ENCODE results near the gene CCDC107.
"Not testable (repeated sequence)": the region's sequence is repeated elsewhere in the genome, so short reads cannot be mapped to it uniquely, and the experiment has no call there.

CCDC107 gene

DNA sequence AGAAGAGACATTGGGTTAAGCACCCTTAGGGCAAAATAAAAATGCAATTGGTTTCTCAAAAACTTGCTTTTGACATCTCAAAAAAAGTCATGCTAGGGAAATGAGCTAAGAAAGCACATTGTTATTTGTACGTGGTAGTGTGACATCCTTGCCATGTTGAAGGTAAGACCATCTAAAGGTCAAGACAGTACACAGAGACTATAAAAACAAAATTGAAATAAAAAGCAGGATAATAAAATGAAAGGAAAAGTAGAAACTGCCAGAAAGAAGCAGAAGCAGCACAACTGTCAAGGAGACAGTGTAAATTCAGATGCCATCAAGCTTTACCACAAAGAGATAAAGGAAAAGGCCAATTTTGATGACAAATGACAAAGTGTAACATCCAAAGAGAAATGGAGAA is 18.9 kb upstream of the CCDC107 start:
- not testable (repeated sequence) for DNase-seq

DNA sequence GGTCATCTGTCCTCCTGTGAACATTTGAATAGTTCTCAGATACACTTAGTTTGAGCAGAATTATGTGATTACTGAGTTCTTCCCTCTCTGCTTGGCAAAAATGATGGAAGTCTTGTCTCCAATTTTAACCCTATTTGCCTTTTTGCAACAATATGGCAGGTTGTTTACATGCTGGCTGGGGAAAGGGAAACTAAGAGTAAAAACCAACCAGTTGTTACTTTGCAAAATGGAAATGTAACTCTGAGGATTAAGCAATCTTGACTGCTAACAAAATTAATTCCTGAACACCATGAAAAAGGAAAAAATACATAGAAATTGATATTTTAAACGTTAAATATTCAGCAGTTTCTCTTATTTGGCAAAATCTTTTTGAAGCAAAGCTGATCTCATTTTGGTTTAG is 18.5 kb upstream of the CCDC107 start:
- DNase-seq = no peak

DNA sequence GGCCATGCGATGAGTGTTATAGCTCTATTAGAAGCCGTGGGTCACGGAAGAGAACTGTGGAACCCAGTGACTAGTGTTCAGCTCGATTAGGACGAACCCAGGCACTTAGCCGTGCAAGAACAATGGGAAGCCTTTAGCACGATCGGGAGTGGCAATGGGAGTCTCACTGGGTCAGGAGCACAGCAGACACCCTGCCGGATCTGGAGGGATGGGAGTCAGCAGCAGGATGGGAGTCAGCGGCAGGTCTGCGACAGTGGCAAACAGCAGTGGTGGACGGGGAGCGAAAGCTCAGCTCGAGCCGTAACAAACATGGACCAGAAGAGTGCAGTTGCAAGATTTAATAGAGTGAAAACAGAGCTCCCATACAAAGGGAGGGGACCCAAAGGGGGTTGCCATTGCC is 17.7 kb upstream of the CCDC107 start:
- DNase-seq = not testable (repeated sequence)

DNA sequence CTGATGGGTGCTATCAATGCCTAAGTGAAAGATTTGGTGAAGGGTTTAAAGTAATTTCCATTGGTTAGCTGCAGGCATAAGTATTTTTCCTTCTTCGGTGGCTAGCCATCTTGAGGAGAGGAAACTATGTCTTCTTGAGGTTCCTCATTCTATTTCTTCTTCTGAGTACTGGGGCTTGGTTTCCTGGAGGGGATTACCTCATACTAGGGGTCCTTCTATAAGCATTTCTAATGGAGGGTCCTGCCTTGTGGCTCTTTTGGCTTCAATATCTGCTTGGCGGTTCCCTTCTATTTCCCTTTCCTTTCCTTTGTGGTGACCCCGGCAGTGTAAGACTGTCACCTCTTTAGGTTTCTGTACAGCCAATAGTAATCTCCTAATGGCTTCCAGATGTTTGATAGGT is 16.6 kb upstream of the CCDC107 start:
- not testable (repeated sequence) for DNase-seq

DNA sequence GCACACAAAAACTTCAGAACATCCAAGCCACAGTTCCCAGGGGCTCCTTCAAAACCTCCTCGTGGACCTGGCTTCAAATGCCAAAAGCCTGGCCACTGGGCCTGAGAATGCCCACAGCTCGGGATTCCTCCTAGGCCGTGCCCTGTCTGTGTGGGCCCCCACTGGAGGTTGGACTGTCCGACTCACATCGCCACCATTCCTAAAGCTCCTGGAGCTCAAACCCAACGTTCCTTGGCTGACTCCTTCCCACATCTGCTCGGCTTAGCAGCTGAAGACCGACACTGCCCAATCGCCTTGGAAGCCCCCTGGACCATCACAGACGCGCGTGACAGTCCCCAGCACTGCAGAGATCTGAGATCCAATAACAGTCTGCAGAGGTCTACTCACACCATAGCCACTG is 15.0 kb upstream of the CCDC107 start:
- no peak for DNase-seq

DNA sequence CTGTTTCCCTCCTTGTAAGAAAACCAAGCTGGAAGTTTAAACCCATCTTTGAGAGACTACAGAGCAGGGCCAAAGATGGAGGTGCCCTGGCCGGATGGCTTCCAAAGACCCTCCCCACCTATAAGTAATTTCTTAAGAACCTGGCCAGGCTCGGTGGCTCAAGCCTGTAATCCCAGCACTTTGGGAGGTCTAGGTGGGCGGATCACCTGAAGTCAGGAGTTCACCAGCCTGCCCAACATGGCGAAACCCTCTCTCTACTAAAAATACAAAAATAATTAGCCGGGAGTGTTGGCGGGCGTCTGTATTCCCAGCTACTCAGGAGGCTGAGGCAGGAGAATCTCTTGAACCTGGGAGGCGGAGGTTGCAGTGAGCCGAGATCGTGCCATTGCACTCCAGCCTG is 12.4 kb upstream of the CCDC107 start:
- DNase-seq = not testable (repeated sequence)

DNA sequence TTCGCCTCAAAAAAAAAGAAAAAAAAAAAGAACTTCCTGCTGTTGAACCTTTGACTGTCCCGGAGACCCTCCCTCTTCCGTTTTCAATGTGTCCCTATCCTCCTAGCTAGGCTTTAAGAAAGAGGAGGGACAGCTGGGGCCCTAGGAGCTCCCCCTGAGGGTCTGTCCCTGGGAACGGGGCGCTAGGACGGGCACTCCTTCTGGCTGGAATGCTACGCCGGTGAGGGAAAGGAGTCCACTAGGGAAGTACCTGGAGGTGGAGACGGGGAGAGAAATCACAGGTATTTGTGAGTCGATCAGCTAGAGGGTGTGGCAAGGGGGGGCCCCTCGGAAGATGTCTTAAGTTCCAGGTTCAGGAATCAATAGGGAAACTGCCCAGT is 11.9 kb upstream of the CCDC107 start:
- peak; percentile 32 for DNase-seq

DNA sequence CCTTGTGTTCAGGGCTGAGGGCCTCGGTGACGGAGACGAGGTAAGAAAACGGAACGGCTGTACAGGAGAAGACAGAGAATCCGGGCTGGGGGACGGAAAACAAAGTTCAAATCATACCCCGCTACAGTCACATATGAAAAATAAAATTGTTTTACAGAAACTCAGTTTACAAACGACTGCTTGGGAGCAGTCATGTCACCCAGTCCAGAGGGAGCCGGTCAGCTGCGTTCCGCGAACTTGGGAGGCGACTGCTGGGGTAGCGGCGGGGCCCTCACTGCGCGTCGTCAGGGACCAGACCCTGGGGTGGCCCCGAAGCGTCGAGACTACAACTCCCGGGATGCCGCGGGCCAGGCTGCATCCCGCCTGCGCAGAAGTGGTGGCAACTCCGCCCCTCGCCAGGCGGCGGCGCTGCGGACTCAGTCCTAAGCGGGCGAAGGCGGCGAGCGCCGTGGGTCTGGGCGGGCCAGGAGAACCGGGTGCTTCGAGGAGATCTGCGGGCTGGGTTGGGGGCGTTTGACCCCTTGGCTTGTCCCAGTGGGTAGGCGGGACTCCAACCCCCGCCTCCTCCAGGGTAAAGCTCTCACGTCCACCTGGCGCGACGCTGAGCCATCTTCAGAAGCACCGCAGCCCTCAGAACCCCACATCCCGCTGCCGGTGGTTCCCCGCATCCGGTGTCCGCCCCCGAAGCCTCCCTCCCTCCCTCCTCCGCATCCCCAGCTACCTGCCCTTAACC is 11.4 kb upstream of the CCDC107 start:
- peak; percentile 82 for DNase-seq

DNA sequence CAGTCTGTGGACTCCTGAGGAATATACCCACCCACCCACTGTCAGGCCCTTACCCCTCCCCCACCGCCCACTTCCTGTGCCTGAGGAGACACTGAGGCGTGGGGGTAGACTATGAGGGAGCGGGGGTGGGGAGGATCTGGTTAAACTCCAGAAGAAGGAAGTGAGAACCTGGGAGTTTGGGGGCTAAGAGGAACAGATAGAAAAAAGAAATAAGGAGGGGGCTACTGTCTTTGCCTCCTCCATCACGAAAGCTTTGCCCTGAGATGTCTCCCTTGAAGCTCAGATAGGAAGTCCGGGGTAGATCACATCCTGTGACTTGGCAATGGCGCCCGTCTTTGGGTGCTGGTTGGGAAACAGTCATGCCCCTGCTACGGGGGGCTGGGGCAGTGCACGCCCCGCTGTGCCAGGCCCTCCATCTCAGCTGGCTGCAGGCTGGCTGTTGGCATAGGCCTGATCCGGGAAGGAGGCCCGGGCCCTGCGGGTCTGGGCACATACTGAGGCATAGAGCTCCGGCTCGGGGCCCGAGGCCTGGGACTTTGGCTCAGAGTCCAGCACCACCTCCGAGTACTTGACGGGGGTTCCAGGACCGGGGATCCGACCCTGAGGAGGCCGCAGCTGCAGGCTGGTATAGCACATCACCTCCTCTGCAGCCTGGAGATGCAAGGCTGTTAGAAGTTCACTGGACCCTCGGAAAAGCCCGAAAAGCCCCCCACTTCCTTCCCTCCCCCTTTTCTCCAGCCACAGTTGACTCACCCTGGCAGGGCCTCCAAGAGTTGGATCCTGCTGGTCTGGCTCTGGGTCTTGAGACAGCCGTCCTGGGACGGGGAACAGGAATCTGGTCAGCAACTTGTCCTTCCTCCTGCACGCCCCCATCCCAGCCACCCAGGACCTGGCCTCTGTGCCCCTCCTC is 8.4 kb upstream of the CCDC107 start:
- no peak for DNase-seq

DNA sequence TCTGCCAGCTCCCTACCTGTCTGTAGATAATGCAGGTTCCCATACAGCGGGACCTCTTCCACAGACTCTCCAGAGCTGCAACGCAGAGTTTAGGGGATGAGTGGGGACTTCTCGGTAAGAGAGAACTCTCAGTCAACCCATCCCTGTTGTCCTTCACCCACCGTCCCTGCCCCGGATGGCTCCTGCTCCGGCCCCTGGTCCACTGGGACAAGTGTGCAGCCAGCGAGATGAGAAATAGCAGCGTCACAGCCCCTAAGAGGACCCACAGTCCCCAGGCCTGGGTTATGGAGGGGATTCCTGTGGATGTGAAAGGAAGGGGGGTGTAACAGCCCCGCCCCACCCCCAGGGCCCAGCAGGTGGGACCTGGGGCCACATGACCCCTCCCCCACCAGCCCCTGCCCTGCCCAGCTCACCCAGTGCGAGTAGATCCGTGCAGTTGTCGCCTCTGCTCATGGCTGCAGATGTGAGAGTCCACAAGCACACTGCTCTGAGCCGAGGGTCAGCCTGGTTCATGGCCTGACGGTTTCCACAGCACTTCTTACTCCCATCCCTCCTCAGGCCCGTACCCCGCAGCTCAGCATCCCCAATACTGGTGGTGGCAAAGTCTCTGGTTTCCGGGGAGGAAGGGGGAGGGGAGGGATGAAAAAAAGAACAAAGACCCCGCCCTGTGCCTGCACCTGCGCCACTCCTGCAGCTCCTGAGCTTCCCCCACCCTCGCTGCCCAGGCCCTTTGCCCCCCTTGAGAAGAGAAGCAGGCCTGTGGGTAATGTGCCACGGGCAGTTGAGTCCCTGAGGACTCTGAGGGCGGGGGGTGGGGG is 7.5 kb upstream of the CCDC107 start, which contains the start of gene SIT1:
SIT1 (minus strand) TSS at position 591 of the 818 bp plus-strand sequence; CDS start at position 513, 78 bp downstream.
- no peak for DNase-seq

DNA sequence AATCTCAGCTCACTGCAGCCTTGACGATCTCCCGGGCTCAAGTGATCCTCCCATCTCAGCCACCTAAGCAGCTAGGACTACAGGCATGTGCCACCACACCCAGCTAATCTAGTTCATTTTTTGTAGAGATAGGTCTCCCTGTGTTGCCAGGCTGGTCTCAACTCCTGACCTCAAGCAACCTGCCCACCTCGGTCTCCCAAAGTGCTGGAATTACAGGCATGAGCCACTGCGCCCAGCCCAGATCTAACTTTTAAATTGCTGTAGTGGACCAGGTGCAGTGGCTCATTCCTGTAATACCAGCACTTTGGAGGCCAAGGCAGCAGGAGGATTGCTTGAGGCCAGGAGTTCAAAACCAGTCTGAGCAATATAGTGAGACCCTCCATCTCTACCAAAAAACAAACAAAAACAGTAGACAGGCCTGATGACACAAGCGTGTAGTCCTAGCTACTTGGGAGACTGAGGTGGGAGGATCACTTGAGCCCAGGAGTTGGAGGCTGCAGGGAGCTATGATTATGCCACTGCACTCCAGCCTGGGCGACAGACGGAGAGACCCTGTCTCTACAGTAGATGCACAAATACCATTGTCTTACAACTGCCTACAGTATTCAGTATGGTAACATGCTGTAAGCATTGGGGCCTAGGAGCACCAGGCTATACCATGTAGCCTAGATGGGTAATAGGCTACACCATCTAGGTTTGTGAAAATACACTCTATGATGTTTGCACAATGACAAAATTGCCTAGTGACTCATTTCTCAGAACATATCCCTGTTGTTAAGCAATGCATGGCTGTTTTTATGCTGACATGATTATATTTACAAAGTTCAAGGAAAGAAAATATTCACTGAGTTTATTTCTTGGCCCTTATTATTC is 5.9 kb upstream of the CCDC107 start:
- peak; percentile 46 for DNase-seq

DNA sequence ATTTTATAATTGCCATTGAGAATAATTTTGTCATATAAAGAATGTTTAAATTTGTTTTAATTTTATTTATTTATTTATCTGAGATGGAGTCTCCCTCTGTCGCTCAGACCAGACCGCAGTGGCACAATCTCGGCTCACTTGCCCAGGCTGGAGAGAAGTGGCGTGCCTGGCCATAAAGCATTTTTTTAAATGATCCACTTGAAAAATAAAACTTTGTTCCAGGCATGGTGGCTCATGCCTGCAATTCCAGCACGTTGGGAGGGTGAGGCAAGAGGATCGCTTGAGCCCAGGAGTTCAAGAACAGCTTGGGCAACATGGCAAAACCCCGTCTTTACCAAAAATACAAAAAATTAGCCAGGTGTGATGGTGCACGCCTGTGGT is 5.3 kb upstream of the CCDC107 start:
- no peak for DNase-seq

DNA sequence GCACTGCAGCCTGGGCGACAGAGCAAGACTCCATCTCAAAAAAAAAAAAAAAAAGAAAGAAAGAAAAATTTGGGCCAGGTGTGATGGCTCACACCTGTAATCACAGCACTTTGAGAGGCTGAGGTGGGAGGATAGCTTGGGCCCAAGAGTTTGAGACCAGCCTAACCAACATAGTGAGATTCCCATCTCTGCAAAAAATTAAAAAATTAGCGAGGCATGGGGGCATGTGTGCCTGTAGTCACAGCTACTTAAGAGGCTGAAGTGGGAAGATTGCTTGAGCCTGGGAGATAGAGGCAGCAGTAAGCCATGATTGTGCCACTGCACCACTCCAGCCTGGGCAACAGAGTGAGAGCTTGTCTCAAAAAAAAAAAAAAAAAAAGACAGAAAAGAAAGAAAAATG is 4.5 kb upstream of the CCDC107 start:
- no peak for DNase-seq

DNA sequence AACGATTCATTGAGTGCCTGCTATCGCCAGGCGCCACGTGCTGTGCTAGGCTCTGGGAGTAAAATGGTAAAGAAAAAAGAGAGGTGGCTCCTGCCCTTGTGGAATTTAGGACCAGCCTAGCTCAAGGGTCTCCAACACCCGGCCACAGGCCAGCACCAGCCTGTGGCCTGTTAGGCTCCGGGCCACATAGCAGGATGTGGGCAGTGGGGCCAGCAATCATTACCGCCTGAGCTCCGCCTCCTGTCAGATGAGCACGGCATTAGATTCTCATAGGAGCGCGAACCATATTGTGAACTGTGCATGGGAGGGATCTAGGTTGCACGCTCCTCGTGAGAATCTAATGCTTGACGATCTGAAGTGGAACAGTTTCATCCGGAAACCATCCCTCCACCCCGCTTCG is 1.7 kb upstream of the CCDC107 start:
- DNase-seq = no peak

DNA sequence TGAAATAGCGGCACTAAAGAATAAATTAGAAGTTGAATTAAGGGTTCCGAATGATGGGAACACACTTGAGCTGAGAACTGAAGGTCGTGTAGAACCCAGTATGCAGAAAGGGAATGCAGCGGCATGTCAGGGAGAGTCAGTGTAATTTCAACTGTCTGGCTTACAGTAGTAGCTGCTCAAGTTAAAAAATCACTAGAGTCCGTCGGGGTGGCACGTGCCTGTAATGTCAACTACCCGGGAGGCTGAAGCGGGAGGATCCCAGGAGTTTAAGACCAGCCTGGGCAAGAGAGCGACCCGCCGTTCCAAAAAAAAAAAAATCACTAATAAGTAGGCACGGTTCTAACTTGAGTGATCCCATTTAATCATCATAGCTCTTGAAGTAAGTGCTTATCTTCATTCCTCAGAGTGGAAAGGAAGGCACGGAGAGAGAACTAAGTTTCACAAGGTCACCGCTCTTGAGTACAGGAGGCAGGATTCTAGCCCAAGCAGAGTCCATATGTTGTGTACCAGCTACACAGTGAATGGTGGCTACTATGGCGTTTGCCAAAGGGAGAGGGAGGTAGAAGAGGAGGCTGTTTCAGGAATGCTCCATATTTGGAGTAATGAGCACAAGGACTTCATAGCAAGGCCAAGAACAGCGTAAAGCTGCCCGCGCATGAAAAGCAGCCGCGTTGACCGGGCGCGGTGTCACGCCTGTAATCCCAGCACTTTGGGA is 1.1 kb upstream of the CCDC107 start:
- no peak for DNase-seq

DNA sequence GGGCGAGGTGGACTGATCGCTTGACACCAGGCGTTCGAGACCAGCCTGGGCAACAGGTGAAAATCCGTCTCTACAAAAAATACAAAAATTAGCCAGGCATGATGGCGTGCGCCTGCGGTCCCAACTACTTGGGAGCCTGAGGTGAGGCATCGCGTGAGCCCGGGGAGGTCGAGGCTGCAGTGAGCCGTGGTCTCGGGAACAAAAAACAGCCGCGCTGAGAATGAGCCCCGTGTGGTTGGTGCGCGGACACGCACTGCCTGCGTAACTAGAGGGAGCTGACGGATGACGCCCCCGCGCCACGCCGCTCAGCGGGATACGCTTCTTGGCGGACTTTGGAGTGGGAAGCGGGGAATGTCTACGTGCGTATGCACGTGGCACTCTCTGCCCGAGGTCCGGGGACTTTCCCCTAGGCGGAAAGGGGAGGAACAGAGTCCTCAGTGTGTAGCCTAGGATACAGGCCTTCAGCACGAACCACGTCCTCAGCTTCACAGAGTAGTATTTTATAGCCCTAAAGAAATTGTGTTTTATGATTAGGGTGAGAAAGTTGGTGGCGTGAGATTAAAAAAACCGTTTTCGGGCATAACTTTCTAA is 451 bp upstream of the CCDC107 start, which contains the start of gene RMRP:
RMRP (minus strand) TSS at position 474 of the 591 bp plus-strand sequence.
- DNase-seq = peak; percentile 100

DNA sequence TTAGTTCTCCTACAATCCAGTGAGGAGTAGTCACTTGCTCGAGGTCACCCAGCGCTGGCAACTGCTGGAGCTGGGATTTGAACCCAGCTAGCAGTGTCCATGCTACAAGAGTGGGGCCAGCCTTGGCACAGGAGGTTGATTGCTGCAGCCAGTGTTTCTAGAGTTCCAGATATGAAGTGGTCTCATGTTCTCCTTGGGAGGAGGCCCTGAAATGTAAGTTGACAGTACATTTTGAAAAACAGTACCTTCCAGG is 802 bp downstream of the CCDC107 start:
- DNase-seq = peak; percentile 51

DNA sequence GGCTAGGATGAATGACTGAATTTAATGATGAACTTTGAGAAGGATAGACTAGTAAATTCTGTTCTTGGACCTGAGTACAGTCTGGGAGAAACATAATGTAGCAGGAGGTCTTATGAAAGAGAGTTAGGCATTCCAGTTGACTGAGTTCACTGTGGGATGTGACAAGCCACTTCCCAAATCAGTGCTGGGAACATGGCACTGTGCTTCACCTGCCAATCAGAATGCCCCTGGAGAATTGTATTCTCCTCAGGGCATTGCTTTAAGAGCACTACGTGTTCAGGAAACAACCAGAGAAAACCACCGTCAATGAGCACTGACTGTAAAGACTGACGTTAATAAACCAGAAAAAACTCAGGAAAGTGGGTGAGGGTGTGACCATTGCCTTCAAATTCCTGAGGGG is 1.2 kb downstream of the CCDC107 start:
- peak; percentile 46 for DNase-seq

DNA sequence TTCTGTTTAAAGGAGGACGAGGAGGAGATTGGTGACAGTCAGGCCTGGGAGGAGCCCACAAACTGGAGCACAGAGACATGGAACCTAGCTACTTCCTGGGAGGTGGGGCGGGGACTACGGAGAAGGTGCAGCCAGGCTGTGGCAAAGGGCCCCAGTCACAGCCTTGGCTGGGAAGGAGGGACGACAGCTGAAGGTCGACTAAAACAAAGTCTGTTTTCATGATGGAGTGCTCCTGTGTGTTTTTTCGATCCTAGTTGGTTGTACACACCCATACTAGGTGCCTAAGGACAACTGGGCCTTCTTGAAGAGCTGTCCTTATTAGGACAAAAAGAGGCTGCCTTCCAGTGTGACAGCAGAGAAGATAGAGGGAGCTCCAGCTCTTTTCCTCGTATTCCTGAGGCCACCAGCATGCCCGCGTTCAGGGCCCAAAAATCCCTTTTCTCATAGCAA is 2.9 kb downstream of the CCDC107 start:
- DNase-seq = peak; percentile 52

DNA sequence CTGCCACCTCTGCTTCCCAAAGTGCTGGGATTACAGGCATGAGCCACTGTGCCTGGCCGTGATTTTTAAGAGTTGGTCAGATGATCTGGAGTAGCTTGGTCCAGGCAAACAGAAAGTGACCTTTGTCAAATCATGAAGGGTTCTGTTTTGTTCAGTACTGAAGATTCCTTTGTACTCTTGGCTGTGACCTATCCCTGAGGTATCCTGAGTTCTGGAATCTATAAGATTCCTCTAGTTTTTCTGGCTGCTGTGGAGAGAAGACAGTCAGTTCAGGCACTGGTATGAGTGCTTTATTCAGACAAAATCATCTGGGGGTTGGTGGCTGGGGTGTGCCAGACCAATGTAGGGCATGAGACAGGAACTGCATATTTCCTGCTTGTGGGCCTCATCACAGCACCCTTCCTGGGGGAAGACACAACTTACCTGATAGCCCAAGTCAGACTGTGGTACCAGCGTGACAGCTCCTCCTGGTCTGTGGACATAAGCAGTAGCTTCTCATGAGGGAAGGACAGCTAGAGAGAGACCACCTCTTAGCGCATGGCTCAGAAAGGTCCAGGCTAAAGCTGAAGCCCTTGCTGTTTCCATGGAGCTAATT is 3.8 kb downstream of the CCDC107 start:
- DNase-seq = no peak

DNA sequence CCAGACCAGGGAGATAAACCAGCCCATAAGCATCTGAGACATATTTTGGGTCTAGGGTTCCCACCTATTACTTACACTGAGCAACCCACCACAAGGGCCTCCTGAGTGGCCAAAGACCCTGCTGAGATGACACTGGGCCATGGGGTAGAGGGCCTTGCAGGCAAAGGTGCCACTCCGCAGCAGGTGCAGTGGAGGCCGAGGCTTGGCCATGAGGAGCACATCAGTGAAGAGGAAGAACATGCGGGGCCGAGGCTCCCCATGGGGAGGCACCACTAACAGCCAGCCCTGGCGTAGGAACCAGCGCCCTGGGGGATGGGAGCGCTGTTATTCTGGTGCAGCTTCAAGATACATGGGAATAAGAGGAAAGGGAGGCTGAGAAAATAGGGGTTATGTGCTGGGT is 4.3 kb downstream of the CCDC107 start:
- no peak for DNase-seq

Data from fibroblast of skin of right quadriceps (primary cell).